ENCODE results near the gene NSUN3. TPM values are rescaled to one million over a fixed set of nuclear protein-coding genes. Genes with fewer than 3 reads are reported as not detected.
"Not testable (repeated sequence)": the region's sequence is repeated elsewhere in the genome, so short reads cannot be mapped to it uniquely, and the experiment has no call there.

Gene NSUN3
- total and polyA plus RNA-seq, 4 donors: 8.5 to 33.8 (median 13.5) TPM

DNA sequence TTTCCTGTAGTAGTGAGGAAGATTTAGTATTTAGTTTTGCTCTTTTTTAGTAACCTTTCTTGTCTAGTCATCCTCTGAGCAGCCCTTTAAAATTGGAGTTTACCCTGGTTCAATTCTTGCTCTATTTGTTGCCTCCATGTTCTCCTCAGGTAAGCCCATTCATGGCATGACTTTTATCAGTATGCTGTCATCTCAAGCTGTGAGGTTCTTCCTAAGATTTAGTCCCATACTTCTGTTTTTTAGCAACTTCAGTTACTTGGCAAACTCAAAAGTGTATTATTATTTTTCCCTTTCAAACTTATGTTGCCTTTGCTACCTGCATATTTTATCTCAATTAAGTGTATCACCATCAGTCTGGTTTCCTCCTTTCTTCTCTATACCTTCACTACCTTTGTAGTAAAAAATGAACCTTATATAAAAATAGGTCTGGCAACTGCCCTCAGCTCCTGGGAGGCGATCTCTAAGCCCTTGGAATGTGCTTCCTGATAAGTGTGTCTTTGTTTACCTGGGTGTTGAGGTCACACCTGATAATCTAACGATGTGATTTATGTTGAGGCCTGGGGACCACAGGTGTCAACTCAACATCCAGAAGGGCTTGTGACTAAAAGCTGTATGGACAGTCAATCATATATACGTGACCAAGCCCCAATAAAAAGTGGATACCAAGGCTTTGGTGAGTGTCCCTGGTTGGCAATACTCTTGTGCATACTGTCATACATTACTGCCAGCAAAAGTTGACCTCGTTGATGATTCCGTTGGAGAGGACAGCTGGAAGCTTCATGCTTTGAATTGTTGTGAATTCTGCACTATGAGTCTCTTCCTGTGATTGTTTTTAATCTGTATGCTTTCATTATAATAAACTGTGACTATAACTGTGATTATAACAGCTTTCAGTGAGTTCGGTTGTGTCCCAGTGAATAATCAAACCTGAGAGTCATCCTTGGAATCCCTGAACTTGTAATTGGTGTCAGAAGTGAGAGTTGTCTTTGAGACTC lies 3.9 kb downstream of the NSUN3 start:
- no peak for DNase-seq (ENCODE audit: low read depth in 4 of 6, low spot score in 6 of 6)
- no peak overlapping the region for H3K27ac ChIP-seq (ENCODE audit: low read depth, low read length)
- 88% methylated on average over 2 of the region's 6 CpGs for WGBS (ENCODE audit: insufficient coverage)
- H3K27me3 ChIP-seq (ENCODE audit: control insufficient read depth, insufficient read depth, low read length): no peaks in the 10 kb centered on the region
- peaks cover 6% of the 10 kb centered on the region for H3K4me1 ChIP-seq (ENCODE audit: control insufficient read depth, insufficient read depth, low read length)
- H3K9me3 ChIP-seq (ENCODE audit: control insufficient read depth, insufficient read depth, low read length): no peaks in the 10 kb centered on the region
- H3K36me3 ChIP-seq (ENCODE audit: control insufficient read depth, insufficient read depth, low read length): peaks cover 2% of the 10 kb centered on the region
- H3K4me3 ChIP-seq (ENCODE audit: low read depth, low read length): no peak overlapping the region

DNA sequence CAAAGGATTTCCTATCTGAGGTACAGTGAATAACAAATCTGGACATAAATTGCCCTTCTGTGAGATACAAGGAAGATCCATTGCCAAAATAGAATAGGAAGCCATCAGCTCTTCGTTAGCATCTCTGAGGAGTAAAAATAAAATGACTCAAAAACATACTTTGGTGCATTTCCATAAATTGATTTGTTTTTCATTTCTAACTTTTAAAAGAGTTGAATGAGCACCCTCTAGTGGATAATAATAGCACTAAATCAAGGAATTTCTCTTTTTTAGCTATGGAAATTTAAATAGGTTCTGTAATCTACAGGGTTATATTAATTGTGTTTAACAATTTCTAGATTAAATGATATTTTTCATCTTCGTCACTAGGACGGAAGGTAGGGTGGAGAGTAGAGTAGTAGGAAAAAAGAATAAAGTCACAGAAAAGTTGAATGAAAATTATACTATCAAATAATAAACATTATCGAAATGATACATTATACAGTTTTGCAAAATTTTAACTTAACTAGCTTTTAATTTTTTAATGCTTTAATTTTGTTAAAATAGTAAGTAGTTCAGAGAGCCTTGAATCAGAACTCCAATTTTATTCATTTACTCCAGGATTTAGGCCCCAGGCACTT lies 6.4 kb downstream of the NSUN3 start:
- Histone ChIP-seq H3K4me3 (ENCODE audit: low read depth, low read length) (no peak overlapping the region), H3K27me3 (ENCODE audit: control insufficient read depth, insufficient read depth, low read length) (no peaks in the 10 kb centered on the region)
- DNase-seq (ENCODE audit: low read depth in 4 of 6, low spot score in 6 of 6): peak in 2 of 6 donors; percentile 15 to 40

DNA sequence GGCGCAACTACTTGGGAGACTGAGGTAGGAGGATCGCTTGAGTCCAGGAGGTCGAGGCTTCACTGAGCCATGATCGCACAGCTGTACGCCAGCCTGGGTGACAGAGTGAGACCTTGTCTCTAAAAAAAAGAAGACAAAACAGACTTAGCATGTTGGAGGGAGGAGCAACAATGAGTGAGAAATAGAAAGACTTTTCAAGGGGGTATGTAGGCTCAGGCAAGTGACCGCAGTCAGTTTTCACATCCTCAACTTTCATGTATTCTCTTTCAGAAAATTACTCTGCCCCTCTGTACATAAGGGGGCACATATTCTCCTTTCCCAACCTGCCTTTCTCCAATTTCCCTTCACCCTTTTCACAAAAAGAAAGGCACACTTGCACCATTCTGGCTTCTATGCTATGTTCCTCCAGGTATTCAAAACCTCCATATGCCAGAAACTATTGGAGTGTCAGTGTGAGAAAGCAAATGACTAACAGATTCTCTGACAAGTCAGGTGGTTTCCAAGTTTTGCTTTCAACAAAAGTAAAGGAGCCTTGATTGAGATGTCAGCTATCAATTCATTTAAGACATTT lies 7.6 kb downstream of the NSUN3 start:
- Histone ChIP-seq H3K27me3 (ENCODE audit: control insufficient read depth, insufficient read depth, low read length) (no peaks in the 10 kb centered on the region), H3K4me1 (ENCODE audit: control insufficient read depth, insufficient read depth, low read length) (no peaks in the 10 kb centered on the region), H3K27ac (ENCODE audit: low read depth, low read length) (no peak overlapping the region), H3K36me3 (ENCODE audit: control insufficient read depth, insufficient read depth, low read length) (peaks cover 4% of the 10 kb centered on the region), H3K9me3 (ENCODE audit: control insufficient read depth, insufficient read depth, low read length) (no peaks in the 10 kb centered on the region), H3K4me3 (ENCODE audit: low read depth, low read length) (no peak overlapping the region)
- WGBS (ENCODE audit: insufficient coverage): 95% methylated on average over 6 of the region's 6 CpGs
- no peak for DNase-seq (ENCODE audit: low read depth in 4 of 6, low spot score in 6 of 6)

More for the DNA sequence above, 6.4 kb downstream of the NSUN3 start:
- WGBS (ENCODE audit: insufficient coverage): no CpG with 5 or more reads among the region's 4 CpGs
- H3K36me3 ChIP-seq (ENCODE audit: control insufficient read depth, insufficient read depth, low read length): peaks cover 4% of the 10 kb centered on the region
- H3K4me1 ChIP-seq (ENCODE audit: control insufficient read depth, insufficient read depth, low read length): no peaks in the 10 kb centered on the region
- H3K27ac ChIP-seq (ENCODE audit: low read depth, low read length): no peak overlapping the region
- H3K9me3 ChIP-seq (ENCODE audit: control insufficient read depth, insufficient read depth, low read length): no peaks in the 10 kb centered on the region

DNA sequence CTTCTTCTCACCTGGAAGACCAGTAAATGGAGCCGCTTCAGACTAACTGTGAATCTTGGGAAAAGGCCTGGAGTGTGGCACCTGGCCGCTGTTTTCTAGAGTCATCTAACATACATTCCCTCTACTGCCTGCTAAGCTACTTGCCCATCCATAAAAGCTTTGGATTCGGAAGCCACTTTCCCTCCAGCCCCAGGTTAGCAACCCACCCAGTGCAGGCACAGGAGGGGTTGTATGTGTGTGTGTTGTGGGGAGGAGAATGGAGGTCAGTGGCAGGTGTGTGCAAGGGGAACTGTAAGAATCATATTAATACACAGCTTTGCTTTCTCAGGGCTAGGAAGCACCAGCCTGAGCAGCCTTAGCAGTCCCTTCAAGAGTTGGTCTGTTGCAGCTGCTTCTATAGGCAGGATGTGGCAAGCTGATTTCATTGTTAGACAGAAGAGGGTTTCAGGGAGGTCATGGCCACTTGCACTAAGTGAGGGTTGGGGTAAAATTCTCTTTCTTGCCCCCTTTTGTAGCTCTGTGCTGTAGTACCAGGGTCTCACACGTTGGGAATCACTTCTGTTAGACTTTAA lies 8.9 kb downstream of the NSUN3 start:
- WGBS (ENCODE audit: insufficient coverage): no CpG with 5 or more reads among the region's 4 CpGs
- Histone ChIP-seq H3K27ac (ENCODE audit: low read depth, low read length) (no peak overlapping the region), H3K4me3 (ENCODE audit: low read depth, low read length) (no peak overlapping the region), H3K9me3 (ENCODE audit: control insufficient read depth, insufficient read depth, low read length) (no peaks in the 10 kb centered on the region), H3K27me3 (ENCODE audit: control insufficient read depth, insufficient read depth, low read length) (no peaks in the 10 kb centered on the region), H3K4me1 (ENCODE audit: control insufficient read depth, insufficient read depth, low read length) (no peaks in the 10 kb centered on the region), H3K36me3 (ENCODE audit: control insufficient read depth, insufficient read depth, low read length) (peaks cover 4% of the 10 kb centered on the region)
- DNase-seq (ENCODE audit: low read depth in 4 of 6, low spot score in 6 of 6): no peak

- Histone ChIP-seq H3K4me3 (ENCODE audit: low read depth, low read length) (no peak overlapping the region), H3K27ac (ENCODE audit: low read depth, low read length) (no peak overlapping the region), H3K4me1 (ENCODE audit: control insufficient read depth, insufficient read depth, low read length) (no peaks in the 10 kb centered on the region), H3K9me3 (ENCODE audit: control insufficient read depth, insufficient read depth, low read length) (no peaks in the 10 kb centered on the region), H3K36me3 (ENCODE audit: control insufficient read depth, insufficient read depth, low read length) (peaks cover 4% of the 10 kb centered on the region), H3K27me3 (ENCODE audit: control insufficient read depth, insufficient read depth, low read length) (no peaks in the 10 kb centered on the region)
- no peak for DNase-seq (ENCODE audit: low read depth in 4 of 6, low spot score in 6 of 6)
- WGBS (ENCODE audit: insufficient coverage): 100% methylated on average over 3 of the region's 3 CpGs
Measured at GRCh38 chr3:94076055-94076454, 13.2 kb downstream of the NSUN3 start.

DNA sequence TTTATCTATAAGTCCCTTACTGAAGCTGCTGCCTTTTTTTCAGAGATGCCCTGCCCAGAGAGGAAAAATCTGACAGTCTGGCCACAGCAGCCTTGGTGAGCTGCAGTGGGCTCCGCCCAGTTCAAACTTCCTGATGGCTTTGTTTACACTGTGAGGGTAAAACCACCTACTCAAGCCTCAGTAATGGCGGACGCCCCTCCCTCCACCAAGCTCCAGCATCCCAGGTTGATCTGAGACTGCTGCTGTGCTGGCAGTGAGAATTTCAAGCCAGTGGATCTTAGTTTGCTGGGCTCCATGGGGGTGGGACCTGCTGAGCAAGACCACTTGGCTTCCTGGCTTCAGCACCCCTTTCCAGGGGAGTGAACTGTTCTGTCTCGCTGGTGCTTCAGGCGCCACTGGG lies 17.7 kb downstream of the NSUN3 start:
- not testable (repeated sequence) for H3K9me3 ChIP-seq (ENCODE audit: control insufficient read depth, insufficient read depth, low read length); H3K4me3 ChIP-seq (ENCODE audit: low read depth, low read length); DNase-seq (ENCODE audit: low read depth in 4 of 6, low spot score in 6 of 6); H3K4me1 ChIP-seq (ENCODE audit: control insufficient read depth, insufficient read depth, low read length); H3K36me3 ChIP-seq (ENCODE audit: control insufficient read depth, insufficient read depth, low read length); H3K27me3 ChIP-seq (ENCODE audit: control insufficient read depth, insufficient read depth, low read length); H3K27ac ChIP-seq (ENCODE audit: low read depth, low read length)
- 93% methylated on average over 5 of the region's 5 CpGs for WGBS (ENCODE audit: insufficient coverage)

DNA sequence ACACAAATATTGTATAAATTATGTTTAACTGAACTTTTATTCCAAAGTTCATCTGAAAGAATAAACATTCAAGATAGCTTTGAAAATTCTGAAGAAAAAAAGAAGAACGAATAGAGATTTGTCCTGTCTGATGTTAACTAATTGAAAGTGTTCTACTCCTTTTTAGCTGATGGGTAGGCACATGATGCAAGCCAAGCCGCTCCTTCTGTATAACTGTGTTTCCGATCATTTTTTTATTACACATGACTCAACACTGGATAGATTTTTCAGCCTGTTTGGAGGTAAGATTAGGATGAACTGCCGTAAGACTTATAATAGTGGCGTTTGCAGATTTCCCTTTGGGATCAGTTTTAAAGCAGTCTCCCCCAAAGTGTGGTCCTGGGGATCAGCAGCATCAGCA lies 19.0 kb downstream of the NSUN3 start:
- 100% methylated on average over 3 of the region's 5 CpGs for WGBS (ENCODE audit: insufficient coverage)

GRCh38 chr3:94082391-94082937 lies 19.6 kb downstream of the NSUN3 start:
- no peak overlapping the region for H3K27ac ChIP-seq (ENCODE audit: low read depth, low read length)

More for the DNA sequence above, 19.0 kb downstream of the NSUN3 start:
- Histone ChIP-seq H3K27me3 (ENCODE audit: control insufficient read depth, insufficient read depth, low read length) (no peaks in the 10 kb centered on the region), H3K4me3 (ENCODE audit: low read depth, low read length) (no peak overlapping the region), H3K4me1 (ENCODE audit: control insufficient read depth, insufficient read depth, low read length) (no peaks in the 10 kb centered on the region), H3K27ac (ENCODE audit: low read depth, low read length) (no peak overlapping the region), H3K9me3 (ENCODE audit: control insufficient read depth, insufficient read depth, low read length) (no peaks in the 10 kb centered on the region), H3K36me3 (ENCODE audit: control insufficient read depth, insufficient read depth, low read length) (peaks cover 9% of the 10 kb centered on the region)
- DNase-seq (ENCODE audit: low read depth in 4 of 6, low spot score in 6 of 6): no peak

DNA sequence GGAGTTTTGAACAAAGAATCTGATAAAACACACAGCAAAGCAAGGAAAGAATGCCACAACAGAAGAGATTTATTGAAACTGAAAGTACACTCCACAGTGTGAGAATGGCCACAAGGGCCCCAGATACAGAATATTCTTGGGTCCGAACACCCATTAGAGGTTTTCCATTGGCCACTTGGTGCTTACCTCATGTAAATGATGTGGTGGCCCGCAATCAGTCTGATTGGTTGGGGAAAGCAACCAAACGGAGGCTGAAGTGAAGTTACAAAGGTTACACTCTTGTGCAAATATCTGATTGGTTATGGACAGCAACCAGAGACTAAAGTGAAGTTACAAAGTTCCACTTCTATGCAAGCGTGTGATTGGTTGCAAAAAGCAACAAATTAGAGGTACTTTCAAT lies 20.4 kb downstream of the NSUN3 start:
- H3K9me3 ChIP-seq (ENCODE audit: control insufficient read depth, insufficient read depth, low read length): no peaks in the 10 kb centered on the region
- no peaks in the 10 kb centered on the region for H3K4me1 ChIP-seq (ENCODE audit: control insufficient read depth, insufficient read depth, low read length)
- no peak overlapping the region for H3K27ac ChIP-seq (ENCODE audit: low read depth, low read length)
- no peaks in the 10 kb centered on the region for H3K27me3 ChIP-seq (ENCODE audit: control insufficient read depth, insufficient read depth, low read length)
- DNase-seq (ENCODE audit: low read depth in 4 of 6, low spot score in 6 of 6): no peak
- WGBS (ENCODE audit: insufficient coverage): 88% methylated on average over 3 of the region's 4 CpGs
- H3K36me3 ChIP-seq (ENCODE audit: control insufficient read depth, insufficient read depth, low read length): peaks cover 9% of the 10 kb centered on the region
- H3K4me3 ChIP-seq (ENCODE audit: low read depth, low read length): no peak overlapping the region

More at GRCh38 chr3:94082391-94082937, 19.6 kb downstream of the NSUN3 start:
- no peaks in the 10 kb centered on the region for H3K27me3 ChIP-seq (ENCODE audit: control insufficient read depth, insufficient read depth, low read length)
- no peaks in the 10 kb centered on the region for H3K9me3 ChIP-seq (ENCODE audit: control insufficient read depth, insufficient read depth, low read length)
- DNase-seq (ENCODE audit: low read depth in 4 of 6, low spot score in 6 of 6): peak in 1 of 6 donors; percentile 50
- peaks cover 9% of the 10 kb centered on the region for H3K36me3 ChIP-seq (ENCODE audit: control insufficient read depth, insufficient read depth, low read length)
- 80% methylated on average over 2 of the region's 8 CpGs for WGBS (ENCODE audit: insufficient coverage)
- no peaks in the 10 kb centered on the region for H3K4me1 ChIP-seq (ENCODE audit: control insufficient read depth, insufficient read depth, low read length)
- no peak overlapping the region for H3K4me3 ChIP-seq (ENCODE audit: low read depth, low read length)

Data from spinal cord (tissue), 10 donors.